ENCODE results near the gene PPP1R1C.

The PPP1R1C gene

DNA sequence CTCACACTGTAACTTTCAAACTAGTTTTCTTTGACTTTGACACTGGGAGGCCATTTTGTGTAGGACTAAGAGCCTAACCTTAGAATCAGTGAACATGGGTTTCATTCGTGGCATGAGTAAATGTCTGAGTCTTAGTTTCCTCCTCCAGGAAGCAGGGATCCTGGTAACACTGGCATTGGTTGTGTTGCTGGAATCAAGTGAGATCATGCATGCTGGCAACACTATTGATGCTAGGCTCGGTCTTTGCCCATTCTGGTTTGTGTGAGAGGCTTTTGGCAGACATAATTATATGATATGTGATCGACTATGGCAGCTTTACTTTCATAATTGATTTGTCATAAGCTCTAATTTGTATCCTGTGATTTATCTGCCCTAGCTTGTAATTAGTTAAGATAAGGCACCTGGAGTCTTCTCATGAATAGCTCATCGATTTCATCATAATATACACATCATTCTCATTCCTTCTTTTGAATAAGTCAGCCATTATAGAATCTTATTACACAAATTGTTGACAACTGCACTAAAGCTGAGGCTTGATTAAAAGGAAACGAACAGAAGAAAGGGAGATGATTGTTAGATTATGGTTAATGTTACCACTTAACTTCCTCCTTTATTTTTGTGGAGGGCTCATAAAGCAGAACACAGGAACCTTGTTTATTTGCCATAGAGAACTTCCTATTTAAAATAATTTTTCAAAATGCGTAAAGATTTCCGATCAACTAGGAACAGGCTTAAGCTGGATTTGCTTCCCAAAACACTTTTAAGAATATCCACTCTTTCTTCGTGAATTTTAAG is 12.6 kb downstream of the PPP1R1C start:
- no peak for TF ChIP-seq SIN3A (IDR thresholded peaks at IDR 0.05; ENCODE audit: borderline replicate concordance, insufficient read depth, low read length)
- no peak for TF ChIP-seq TAF1 (IDR thresholded peaks at IDR 0.05; ENCODE audit: borderline replicate concordance, insufficient read depth, low read length)
- TF ChIP-seq FOXP2 (optimal IDR thresholded peaks at IDR 0.05; ENCODE audit: borderline replicate concordance, extremely low read depth, extremely low read length, insufficient read depth) = no peak
- TF ChIP-seq POLR2AphosphoS5 (IDR thresholded peaks at IDR 0.05; ENCODE audit: low read depth, low read length) = no peak
- TF ChIP-seq, protein P1, sequence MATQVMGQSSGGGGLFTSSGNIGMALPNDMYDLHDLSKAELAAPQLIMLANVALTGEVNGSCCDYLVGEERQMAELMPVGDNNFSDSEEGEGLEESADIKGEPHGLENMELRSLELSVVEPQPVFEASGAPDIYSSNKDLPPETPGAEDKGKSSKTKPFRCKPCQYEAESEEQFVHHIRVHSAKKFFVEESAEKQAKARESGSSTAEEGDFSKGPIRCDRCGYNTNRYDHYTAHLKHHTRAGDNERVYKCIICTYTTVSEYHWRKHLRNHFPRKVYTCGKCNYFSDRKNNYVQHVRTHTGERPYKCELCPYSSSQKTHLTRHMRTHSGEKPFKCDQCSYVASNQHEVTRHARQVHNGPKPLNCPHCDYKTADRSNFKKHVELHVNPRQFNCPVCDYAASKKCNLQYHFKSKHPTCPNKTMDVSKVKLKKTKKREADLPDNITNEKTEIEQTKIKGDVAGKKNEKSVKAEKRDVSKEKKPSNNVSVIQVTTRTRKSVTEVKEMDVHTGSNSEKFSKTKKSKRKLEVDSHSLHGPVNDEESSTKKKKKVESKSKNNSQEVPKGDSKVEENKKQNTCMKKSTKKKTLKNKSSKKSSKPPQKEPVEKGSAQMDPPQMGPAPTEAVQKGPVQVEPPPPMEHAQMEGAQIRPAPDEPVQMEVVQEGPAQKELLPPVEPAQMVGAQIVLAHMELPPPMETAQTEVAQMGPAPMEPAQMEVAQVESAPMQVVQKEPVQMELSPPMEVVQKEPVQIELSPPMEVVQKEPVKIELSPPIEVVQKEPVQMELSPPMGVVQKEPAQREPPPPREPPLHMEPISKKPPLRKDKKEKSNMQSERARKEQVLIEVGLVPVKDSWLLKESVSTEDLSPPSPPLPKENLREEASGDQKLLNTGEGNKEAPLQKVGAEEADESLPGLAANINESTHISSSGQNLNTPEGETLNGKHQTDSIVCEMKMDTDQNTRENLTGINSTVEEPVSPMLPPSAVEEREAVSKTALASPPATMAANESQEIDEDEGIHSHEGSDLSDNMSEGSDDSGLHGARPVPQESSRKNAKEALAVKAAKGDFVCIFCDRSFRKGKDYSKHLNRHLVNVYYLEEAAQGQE (IDR thresholded peaks at IDR 0.05; ENCODE audit: insufficient read depth in 1 of 2, low read depth in 2 of 2, low read length in 2 of 2) = no peak

DNA sequence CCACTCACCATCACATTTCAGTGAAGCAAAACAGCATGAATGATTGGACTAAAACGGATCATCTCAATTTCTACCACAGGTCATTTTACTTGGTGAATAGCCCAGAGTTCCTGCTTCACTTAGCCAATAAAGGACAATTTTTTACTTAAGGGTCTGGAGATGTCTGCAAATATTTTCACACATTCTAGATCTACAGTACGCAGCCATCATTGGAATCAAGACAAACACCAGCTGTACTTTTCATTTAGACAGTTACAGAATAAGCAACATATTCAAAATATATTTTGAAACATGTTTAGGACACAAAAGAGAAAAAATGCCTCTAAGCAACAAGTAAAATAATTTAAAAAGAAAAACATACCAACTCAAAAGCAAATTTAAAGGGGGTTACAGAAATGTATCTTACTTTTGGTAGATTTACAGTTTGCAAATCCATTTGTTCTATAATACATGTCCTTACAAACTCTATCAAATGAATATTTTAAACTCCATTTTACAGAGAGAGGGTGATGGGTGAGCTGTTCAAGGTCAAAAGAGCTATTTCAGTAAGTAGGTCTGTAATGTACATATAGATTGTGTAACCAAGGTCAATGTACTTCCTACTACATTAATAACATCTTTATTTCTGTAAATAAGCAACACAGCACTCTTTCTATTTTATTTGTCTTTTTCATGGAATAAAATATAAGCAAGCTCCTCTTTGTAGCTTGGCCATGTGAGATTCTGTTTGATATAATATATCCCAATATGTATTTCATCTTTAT is 13.4 kb downstream of the PPP1R1C start:
- TF ChIP-seq POLR2AphosphoS5 (IDR thresholded peaks at IDR 0.05; ENCODE audit: low read depth, low read length) (no peak), TAF1 (IDR thresholded peaks at IDR 0.05; ENCODE audit: borderline replicate concordance, insufficient read depth, low read length) (no peak), SIN3A (IDR thresholded peaks at IDR 0.05; ENCODE audit: borderline replicate concordance, insufficient read depth, low read length) (no peak), FOXP2 (optimal IDR thresholded peaks at IDR 0.05; ENCODE audit: borderline replicate concordance, extremely low read depth, extremely low read length, insufficient read depth) (no peak)
- TF ChIP-seq, protein P1 (IDR thresholded peaks at IDR 0.05; ENCODE audit: insufficient read depth in 1 of 2, low read depth in 2 of 2, low read length in 2 of 2) = no peak

DNA sequence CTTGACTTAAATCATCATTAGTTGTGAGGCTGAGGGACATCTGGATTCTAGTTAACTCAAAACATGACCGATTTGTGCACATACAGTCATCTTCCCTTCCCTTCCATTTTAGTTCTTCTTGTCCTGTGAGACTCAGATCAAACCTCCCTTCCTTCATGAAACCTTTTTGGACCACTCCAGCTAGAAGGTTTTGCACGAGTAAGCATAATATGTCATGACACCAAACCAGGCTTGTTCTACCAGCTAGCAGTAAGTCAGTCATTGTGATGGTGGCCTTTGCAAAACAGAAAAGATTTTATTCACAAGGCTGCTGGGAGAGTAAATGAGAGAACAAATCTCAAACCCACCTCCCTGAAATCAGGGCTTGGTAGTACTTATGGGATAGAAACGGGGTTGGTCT is 14.3 kb downstream of the PPP1R1C start:
- TF ChIP-seq TAF1 (IDR thresholded peaks at IDR 0.05; ENCODE audit: borderline replicate concordance, insufficient read depth, low read length) (no peak), POLR2AphosphoS5 (IDR thresholded peaks at IDR 0.05; ENCODE audit: low read depth, low read length) (no peak), SIN3A (IDR thresholded peaks at IDR 0.05; ENCODE audit: borderline replicate concordance, insufficient read depth, low read length) (no peak), FOXP2 (optimal IDR thresholded peaks at IDR 0.05; ENCODE audit: borderline replicate concordance, extremely low read depth, extremely low read length, insufficient read depth) (no peak)
- TF ChIP-seq, protein P1 (IDR thresholded peaks at IDR 0.05; ENCODE audit: insufficient read depth in 1 of 2, low read depth in 2 of 2, low read length in 2 of 2) = no peak

DNA sequence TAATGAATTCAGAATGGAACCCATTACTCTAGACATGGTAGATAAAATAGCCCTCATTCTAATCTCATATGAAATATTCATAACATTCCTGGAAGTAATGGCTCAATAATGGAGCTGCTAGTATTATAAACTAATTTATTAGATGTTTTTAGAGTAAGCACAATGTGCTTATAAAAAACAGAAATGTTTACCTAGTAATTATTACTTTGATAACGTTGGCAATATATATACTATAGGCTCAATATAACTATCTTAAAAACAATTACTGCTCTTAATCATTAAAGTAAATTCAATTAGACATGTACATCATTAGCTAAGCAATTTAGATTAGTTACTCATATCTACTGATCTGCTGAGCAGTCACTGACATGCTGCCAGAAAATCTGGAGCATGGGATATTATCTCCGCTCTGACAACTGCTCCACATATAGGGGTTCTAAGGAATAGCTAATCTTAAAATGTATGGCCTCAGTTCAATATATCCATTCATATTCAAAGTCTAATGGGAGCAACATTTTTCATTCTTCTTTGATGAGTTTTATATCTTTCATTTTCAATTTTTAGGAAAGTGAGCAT is 19.4 kb downstream of the PPP1R1C start:
- TF ChIP-seq SIN3A (IDR thresholded peaks at IDR 0.05; ENCODE audit: borderline replicate concordance, insufficient read depth, low read length) (no peak), POLR2AphosphoS5 (IDR thresholded peaks at IDR 0.05; ENCODE audit: low read depth, low read length) (no peak), FOXP2 (optimal IDR thresholded peaks at IDR 0.05; ENCODE audit: borderline replicate concordance, extremely low read depth, extremely low read length, insufficient read depth) (no peak)
- TF ChIP-seq, protein P1 (IDR thresholded peaks at IDR 0.05; ENCODE audit: insufficient read depth in 1 of 2, low read depth in 2 of 2, low read length in 2 of 2) = no peak

Measured in PFSK-1 (cell line).